GM12878 (cell line): ENCODE data around the gene EDNRB. TPM values are rescaled to one million over a fixed set of nuclear protein-coding genes. Genes with fewer than 3 reads are reported as not detected.

ENCODE experiments used
- ATAC-seq: fragments of 200-7000 bp; cut with Tn5 transposase; 3 replicates; pipeline ENCODE4 v1.9.1; 2020; ENCODE audit warnings: mild to moderate bottlenecking, moderate library complexity
- BruUV-seq: library from RNA; stranded (reverse); fragments of 400-500 nt; replicated peaks from 2 replicates; lab custom pipeline; 2021; lab: Mats Ljungman, UMichigan
- CTCF ChIA-PET: fragments of 300-600 bp; sonication (Branson Sonifier 250); formaldehyde crosslinking; extraction: SDS; loops from one replicate; lab custom pipeline; 2021; ENCODE audit warnings: inconsistent platforms; lab: Yijun Ruan, JAX
- POLR2A ChIA-PET: fragments of 350-600 bp; formaldehyde crosslinking; extraction: SDS; loops from one replicate; lab custom pipeline; 2021; ENCODE audit warnings: inconsistent platforms; lab: Charles Lee
- RAD21 ChIA-PET: fragments of 300-600 bp; sonication (Branson Sonifier 250); formaldehyde crosslinking; loops from one replicate; lab custom pipeline; 2023; ENCODE audit warnings: antibody characterized with exemption; ENCODE audit not compliant: unreplicated experiment; lab: Charles Lee
- SMC1A ChIA-PET: fragments of 300-600 bp; sonication (Branson Sonifier 250); formaldehyde crosslinking; loops from one replicate; lab custom pipeline; 2023; ENCODE audit not compliant: unreplicated experiment, uncharacterized antibody; lab: Charles Lee
- DNase-seq: peaks from one replicate; pipeline ENCODE4 v3.0.0-alpha.2; 2011; ENCODE audit warnings: low read depth, low spot score
- FAIRE-seq: peaks from 3 replicates; lab custom pipeline; 2011; peaks lifted over from hg19 to GRCh38; lab: Jason Lieb, UNC
- H2AFZ ChIP-seq: 2 replicates; pipeline ENCODE4 v1.6.0; 2011; ENCODE audit warnings: low read depth, low read length, control low read depth; ENCODE audit not compliant: control insufficient read depth
- H3K27ac ChIP-seq: 2 replicates; pipeline ENCODE4 v1.5.1; 2011; ENCODE audit warnings: control low read depth; ENCODE audit not compliant: control insufficient read depth, insufficient read depth
- H3K27me3 ChIP-seq, 2 experiments: replicated peaks in 1 of 2; 2 replicates each; pipeline versions ENCODE4 v1.6.0 to v1.6.1; 2011; ENCODE audit warnings: low read length in 1 of 2; ENCODE audit not compliant: control insufficient read depth in 2 of 2, insufficient read depth in 2 of 2
- H3K36me3 ChIP-seq, 2 experiments: 2 replicates each; pipeline ENCODE4 v1.5.1; 2011; ENCODE audit warnings: low read length in 1 of 2; ENCODE audit not compliant: control insufficient read depth in 2 of 2, insufficient read depth in 2 of 2
- H3K4me1 ChIP-seq: 2 replicates; pipeline ENCODE4 v1.6.1; 2011; ENCODE audit warnings: mild to moderate bottlenecking, low read length, moderate library complexity, mixed read lengths; ENCODE audit not compliant: control insufficient read depth, insufficient read depth
- H3K4me2 ChIP-seq: 2 replicates; pipeline ENCODE4 v1.6.0; 2011; ENCODE audit warnings: control low read depth; ENCODE audit not compliant: control insufficient read depth, insufficient read depth
- H3K4me3 ChIP-seq: fragments of 200-600 bp; sonication (generic); 2 replicates; pipeline ENCODE4 v1.5.1; 2016
- H3K79me2 ChIP-seq: 2 replicates; pipeline ENCODE4 v1.6.0; 2011; ENCODE audit warnings: low read length; ENCODE audit not compliant: control insufficient read depth, insufficient read depth
- H3K9ac ChIP-seq: 2 replicates; pipeline ENCODE4 v1.8.0; 2011; ENCODE audit warnings: low read length, control low read depth, mixed read lengths; ENCODE audit not compliant: control insufficient read depth, insufficient read depth
- H3K9me3 ChIP-seq: replicated peaks from 3 replicates; pipeline ENCODE4 v1.5.1; 2011; ENCODE audit warnings: mild to moderate bottlenecking, low read length; ENCODE audit not compliant: control insufficient read depth, insufficient read depth
- H4K20me1 ChIP-seq: 2 replicates; pipeline ENCODE4 v1.6.0; 2011; ENCODE audit not compliant: control insufficient read depth, insufficient read depth
- CTCF ChIP-seq, 3 experiments: IDR thresholded peaks in 2 of 3; conservative IDR thresholded peaks in 1 of 3; 2 replicates each; pipeline ENCODE4 v1.5.1; 2011; ENCODE audit warnings: low read depth in 3 of 3, low read length in 3 of 3, mild to moderate bottlenecking in 3 of 3, control low read depth in 2 of 3, moderate library complexity in 2 of 3, inconsistent platforms in 1 of 3, mixed read lengths in 1 of 3; ENCODE audit not compliant: control insufficient read depth in 2 of 3, insufficient read depth in 1 of 3; ENCODE audit errors: extremely low read depth in 1 of 3
- E2F4 ChIP-seq: IDR thresholded peaks from 2 replicates; pipeline ENCODE4 v1.6.1; 2012; ENCODE audit warnings: low read depth, low read length, improper control_type of control experiment
- KAT2A ChIP-seq: conservative IDR thresholded peaks from 2 replicates; pipeline ENCODE4 v1.6.1; 2011; ENCODE audit warnings: low read depth, low read length; ENCODE audit not compliant: control insufficient read depth
- KLF5 ChIP-seq: fragments of 450-650 bp; IDR thresholded peaks from 2 replicates; pipeline ENCODE4 v1.6.1; 2014; ENCODE audit warnings: mild to moderate bottlenecking; ENCODE audit not compliant: partially characterized antibody
- NFXL1 ChIP-seq: fragments of 450-650 bp; IDR thresholded peaks from 2 replicates; pipeline ENCODE4 v1.6.1; 2017; ENCODE audit warnings: antibody characterized with exemption, mild to moderate bottlenecking, borderline replicate concordance
- RBBP5 ChIP-seq: fragments of 200-600 bp; sonication (generic); conservative IDR thresholded peaks from 2 replicates; pipeline ENCODE4 v1.6.1; 2016
- SIX5 ChIP-seq: IDR thresholded peaks from 2 replicates; pipeline ENCODE4 v1.6.1; 2011; ENCODE audit warnings: mild to moderate bottlenecking, low read depth, low read length, moderate library complexity; ENCODE audit not compliant: severe bottlenecking
- SRF ChIP-seq, 2 experiments: IDR thresholded peaks; 2 replicates each; pipeline ENCODE4 v1.6.1; 2011; ENCODE audit warnings: low read depth in 2 of 2, low read length in 2 of 2, mild to moderate bottlenecking in 1 of 2, moderate library complexity in 1 of 2
- TCF3 ChIP-seq: IDR thresholded peaks from 2 replicates; pipeline ENCODE4 v1.6.1; 2012; ENCODE audit warnings: low read depth, mild to moderate bottlenecking, low read length, borderline replicate concordance; ENCODE audit not compliant: insufficient read depth
- ZNF274 ChIP-seq: IDR thresholded peaks from one replicate; pipeline ENCODE4 v1.8.0; 2011; ENCODE audit not compliant: insufficient read length, insufficient read depth
- ZNF687 ChIP-seq: fragments of 450-650 bp; IDR thresholded peaks from 2 replicates; pipeline ENCODE4 v1.6.1; 2017; ENCODE audit warnings: mild to moderate bottlenecking, moderate library complexity
- WGBS: methylation state at CpG from one replicate; pipeline ENCODE4 v1.1.6; 2016; ENCODE audit warnings: low lambda C conversion rate; ENCODE audit not compliant: insufficient replicate concordance, insufficient coverage; ENCODE audit errors: missing lambda C conversion rate; 5-methylcytosine and 5-hydroxymethylcytosine counted together
- in situ Hi-C: fragments of 300-500 bp; cut with MboI; formaldehyde crosslinking; loops from 9 replicates; pipeline ENCODE4 v1.14.3; 2018; ENCODE audit warnings: mixed read lengths
- intact Hi-C: fragments of 100-400 bp; cut with micrococcal nuclease; formaldehyde crosslinking; loops from one replicate; pipeline ENCODE4 v1.14.2; 2022; ENCODE audit not compliant: unreplicated experiment
- polyA plus RNA-seq, 11 experiments: library from polyadenylated mRNA; depleted of rRNA in 4 of 11; unstranded in 6 of 11; stranded (reverse) in 5 of 11; fragments of >200 nt; fragmentation: Nextera tagmentation in 4 of 11; fragmentation: Illumina TruSeq in 1 of 11; extraction: Ambion mirVana in 4 of 11; extraction: Trizol in 1 of 11; gene quantifications; 1 replicate in 1 of 11; 2 replicates in 10 of 11; pipeline versions ENCODE4 v1.2.1 to v1.2.3, GENCODE V29; 2011 to 2016; ENCODE audit warnings: inconsistent platforms in 2 of 11, missing spikeins in 2 of 11, low read depth in 1 of 11
- total RNA-seq, 4 experiments: library from RNA; depleted of rRNA in 3 of 4; stranded (reverse); fragments of >200 nt in 3 of 4; fragmentation: Illumina TruSeq in 1 of 4; extraction: Trizol in 1 of 4; gene quantifications; 2 replicates each; pipeline versions ENCODE4 v1.2.1 to v1.2.3, GENCODE V29; 2013 to 2021

The EDNRB gene
- total and polyA plus RNA-seq, 10 of the 15 experiments (the other 5 are each of a cell fraction or from before 2014, with no cell fraction given) = not detected

GRCh38 chr13:77952276-77952675, 33.6 kb upstream of the EDNRB start:
- Histone ChIP-seq H4K20me1 (no peaks in the 10 kb centered on the region), H3K27me3 (no peaks in the 10 kb centered on the region), H3K4me1 (no peaks in the 10 kb centered on the region), H3K36me3 (no peaks in the 10 kb centered on the region), H3K27ac (no peak overlapping the region), H2AFZ (no peak overlapping the region), H3K9me3 (no peaks in the 10 kb centered on the region), H3K9ac (no peak overlapping the region), H3K79me2 (no peaks in the 10 kb centered on the region), H3K4me2 (no peak overlapping the region), H3K4me3 (no peak overlapping the region)
- no TSS peak for BruUV-seq
- FAIRE-seq (no peak), DNase-seq (no peak), ATAC-seq (no peak)
- in situ Hi-C loops (no loop called here), intact Hi-C loops (no loop called here)
- POLR2A ChIA-PET = no interaction called here
- RAD21 ChIA-PET = no interaction called here
- SMC1A ChIA-PET = no interaction called here
- CTCF ChIA-PET = no interaction called here
- TF ChIP-seq NFXL1 (no peak), CTCF (IDR thresholded peaks at IDR 0.05 in 2 of 3, conservative IDR thresholded peaks at IDR 0.05 in 1 of 3; ENCODE audit: control insufficient read depth in 2 of 3, extremely low read depth in 1 of 3, insufficient read depth in 1 of 3, low read depth in 3 of 3, low read length in 3 of 3) (no peak)

GRCh38 chr13:77946522-77946921, 27.9 kb upstream of the EDNRB start:
- intact Hi-C loops = no loop called here
- Histone ChIP-seq H3K4me1 (no peaks in the 10 kb centered on the region), H3K4me2 (no peak overlapping the region), H3K27ac (no peak overlapping the region), H4K20me1 (no peaks in the 10 kb centered on the region), H3K9me3 (no peaks in the 10 kb centered on the region), H3K36me3 (no peaks in the 10 kb centered on the region), H2AFZ (no peak overlapping the region), H3K4me3 (no peak overlapping the region), H3K27me3 (no peaks in the 10 kb centered on the region; a peak in 1 of 4 replicates), H3K9ac (no peak overlapping the region), H3K79me2 (no peaks in the 10 kb centered on the region)
- ChIA-PET POLR2A (interaction anchor here (0.6 kb wide), 1 partner anchor 289 kb away, joined by 5 read pairs; no protein-coding TSS in a partner anchor), SMC1A (interaction anchor here (1.0 kb wide), 1 partner anchor 175 kb away, joined by 4 read pairs; no protein-coding TSS in a partner anchor), RAD21 (no interaction called here), CTCF (interaction anchor here (1.0 kb wide), 1 partner anchor 354 kb away, joined by 4 read pairs; no protein-coding TSS in a partner anchor)
- WGBS = 5% methylated on average over 1 of the region's 1 CpG
- no TSS peak for BruUV-seq
- no peak for ATAC-seq
- FAIRE-seq = no peak
- no peak for DNase-seq
- in situ Hi-C loops = no loop called here
- TF ChIP-seq KAT2A (no peak), E2F4 (no peak), TCF3 (no peak), ZNF687 (no peak), ZNF274 (no peak), SIX5 (no peak), RBBP5 (no peak), KLF5 (no peak), SRF (IDR thresholded peaks at IDR 0.05; ENCODE audit: low read depth in 2 of 2, low read length in 2 of 2) (no peak)
